ENCODE data around the gene KREMEN2. TPM values are rescaled to one million over a fixed set of nuclear protein-coding genes. Genes with fewer than 3 reads are reported as not detected.

The KREMEN2 gene
- total and polyA plus RNA-seq, 2 of the 13 experiments (the other 11 are each of a cell fraction or from before 2014, with no cell fraction given): 0.48 to 1.2 TPM

GRCh38 chr16:3003582-3004270 lies 39.7 kb downstream of the KREMEN2 start (continued):
- TF ChIP-seq ZNF253 (CRISPR knock-in tag; IDR thresholded peaks at IDR 0.05; ENCODE audit: borderline replicate concordance) (no peak), XRCC5 (optimal IDR thresholded peaks at IDR 0.05; ENCODE audit: low read length) (peak; percentile 75), ZNF20 (CRISPR knock-in tag; IDR thresholded peaks at IDR 0.05) (no peak), ARID4A (CRISPR knock-in tag; IDR thresholded peaks at IDR 0.05; ENCODE audit: borderline replicate concordance) (peak; percentile 81; the same call in 1 of the 2 replicates), SALL1 (CRISPR knock-in tag; IDR thresholded peaks at IDR 0.05) (peak; percentile 83), ZGPAT (CRISPR knock-in tag; IDR thresholded peaks at IDR 0.05) (peak; percentile 69), SMC3 (IDR thresholded peaks at IDR 0.05; ENCODE audit: low read length) (peak; percentile 3; the same call in 1 of the 2 replicates), ESRRA (CRISPR knock-in tag; IDR thresholded peaks at IDR 0.05; ENCODE audit: low read depth) (no peak), YEATS2 (CRISPR knock-in tag; IDR thresholded peaks at IDR 0.05; ENCODE audit: borderline replicate concordance) (peak; percentile 79; the same call in 1 of the 2 replicates), GATAD2A (CRISPR knock-in tag; IDR thresholded peaks at IDR 0.05) (peak; percentile 60), ELF1 (CRISPR knock-in tag; IDR thresholded peaks at IDR 0.05) (peak; percentile 48; the same call in 1 of the 2 replicates), ZMYM4 (CRISPR knock-in tag; IDR thresholded peaks at IDR 0.05) (0 out of 2 replicates have a peak, but pooled peaks have one; percentile 40), ZBED4 (CRISPR knock-in tag; IDR thresholded peaks at IDR 0.05; ENCODE audit: borderline replicate concordance) (no peak), ISX (CRISPR knock-in tag; conservative IDR thresholded peaks at IDR 0.05) (no peak), SSRP1 (CRISPR knock-in tag; IDR thresholded peaks at IDR 0.05) (no peak), GABPB1 (CRISPR knock-in tag; IDR thresholded peaks at IDR 0.05) (peak; percentile 81), NFATC3 (CRISPR knock-in tag; IDR thresholded peaks at IDR 0.05) (no peak), GRHL1 (CRISPR knock-in tag; conservative IDR thresholded peaks at IDR 0.05) (no peak), ZSCAN29 (CRISPR knock-in tag; conservative IDR thresholded peaks at IDR 0.05) (no peak)

Measured in HepG2 (cell line).